Measurements from ENCODE around the gene RAB23. TPM values are rescaled to one million over a fixed set of nuclear protein-coding genes. Genes with fewer than 3 reads are reported as not detected.

Gene RAB23
- total and polyA plus RNA-seq, 12 donors: 2.3 to 14.7 (median 5.6) TPM

- H3K36me3 ChIP-seq (replicated peaks in 1 of 2): no peaks in the 10 kb centered on the region
- no peak overlapping the region for H3K27ac ChIP-seq
- H3K4me3 ChIP-seq: no peak overlapping the region
- H3K9me3 ChIP-seq (replicated peaks in 1 of 3): no peaks in the 10 kb centered on the region
- no peaks in the 10 kb centered on the region for H3K27me3 ChIP-seq
- WGBS, 4 donors: 76 to 86% (median 79%) methylated on average over 4 of the region's 4 CpGs
- TF ChIP-seq POLR2A (IDR thresholded peaks at IDR 0.05): no peak
- no peak for TF ChIP-seq CTCF (IDR thresholded peaks at IDR 0.05)
- DNase-seq: no peak
- intact Hi-C loops (cut with DNase I): no loop called here
- no peaks in the 10 kb centered on the region for H3K4me1 ChIP-seq (replicated peaks in 1 of 2)
These were observed 28.2 kb upstream of the RAB23 start for GRCh38 chr6:57250348-57250747.

- H3K4me1 ChIP-seq (replicated peaks in 1 of 2): no peaks in the 10 kb centered on the region
- no peaks in the 10 kb centered on the region for H3K36me3 ChIP-seq (replicated peaks in 1 of 2)
- 86 to 90% (median 88%) methylated on average over 2 of the region's 2 CpGs for WGBS, 4 donors
- H3K9me3 ChIP-seq (replicated peaks in 1 of 3): no peaks in the 10 kb centered on the region
- no peak overlapping the region for H3K27ac ChIP-seq
- H3K27me3 ChIP-seq: no peaks in the 10 kb centered on the region
- no peak overlapping the region for H3K4me3 ChIP-seq
- no peak for TF ChIP-seq POLR2A (IDR thresholded peaks at IDR 0.05)
- no peak for TF ChIP-seq CTCF (IDR thresholded peaks at IDR 0.05)
- DNase-seq: no peak
- intact Hi-C loops (cut with DNase I): no loop called here
These were observed 26.3 kb upstream of the RAB23 start for GRCh38 chr6:57248311-57248895.

- no peaks in the 10 kb centered on the region for H3K9me3 ChIP-seq (replicated peaks in 1 of 3)
- intact Hi-C loops (cut with DNase I): no loop called here
- H3K27ac ChIP-seq: no peak overlapping the region
- no peak overlapping the region for H3K4me3 ChIP-seq
- no peaks in the 10 kb centered on the region for H3K4me1 ChIP-seq (replicated peaks in 1 of 2)
- DNase-seq: no peak
- TF ChIP-seq CTCF (IDR thresholded peaks at IDR 0.05) (no peak), POLR2A (IDR thresholded peaks at IDR 0.05) (no peak)
- no peaks in the 10 kb centered on the region for H3K27me3 ChIP-seq
- H3K36me3 ChIP-seq (replicated peaks in 1 of 2): no peaks in the 10 kb centered on the region
These were observed 25.5 kb upstream of the RAB23 start for GRCh38 chr6:57247603-57248002.

- H3K36me3 ChIP-seq (replicated peaks in 1 of 2): no peaks in the 10 kb centered on the region
- H3K27ac ChIP-seq: no peak overlapping the region
- H3K9me3 ChIP-seq (replicated peaks in 1 of 3): no peaks in the 10 kb centered on the region
- no peak for TF ChIP-seq CTCF (IDR thresholded peaks at IDR 0.05)
- TF ChIP-seq POLR2A (IDR thresholded peaks at IDR 0.05): no peak
- no peak overlapping the region for H3K4me3 ChIP-seq
- intact Hi-C loops (cut with DNase I): no loop called here
- DNase-seq: no peak
- no peaks in the 10 kb centered on the region for H3K4me1 ChIP-seq (replicated peaks in 1 of 2)
- H3K27me3 ChIP-seq: no peaks in the 10 kb centered on the region
- 83 to 92% (median 88%) methylated on average over 6 of the region's 6 CpGs for WGBS, 4 donors
These were observed 24.2 kb upstream of the RAB23 start for GRCh38 chr6:57246307-57246706.
